H9 (cell line): ENCODE results near the gene ILF3. TPM values are rescaled to one million over a fixed set of nuclear protein-coding genes. Genes with fewer than 3 reads are reported as not detected.
A peak's percentile ranks its signal among the peaks of the same experiment; 100 is the strongest.

Experiments used
- DNase-seq: peaks from one replicate; pipeline ENCODE4 v3.0.0-alpha.2; 2017
- H2AFZ ChIP-seq: one replicate; pipeline ENCODE4 v1.6.1; 2013; ENCODE audit warnings: mild to moderate bottlenecking, low read length, control low read depth, moderate library complexity
- H2AK5ac ChIP-seq: 2 replicates; pipeline ENCODE4 v1.6.1; 2013; ENCODE audit warnings: low read length, control low read depth, mixed read lengths; ENCODE audit not compliant: insufficient read length
- H2BK120ac ChIP-seq: one replicate; pipeline ENCODE4 v1.6.1; 2013; ENCODE audit warnings: low read depth, mild to moderate bottlenecking, low read length, control low read depth, inconsistent platforms; ENCODE audit not compliant: poor library complexity, severe bottlenecking
- H2BK12ac ChIP-seq: 2 replicates; pipeline ENCODE4 v1.6.1; 2013; ENCODE audit warnings: low read length, control low read depth, mixed read lengths, low read depth; ENCODE audit not compliant: insufficient read length
- H2BK15ac ChIP-seq: 2 replicates; pipeline ENCODE4 v1.6.1; 2013; ENCODE audit warnings: low read depth, low read length, control low read depth
- H2BK20ac ChIP-seq: one replicate; pipeline ENCODE4 v1.6.1; 2013; ENCODE audit warnings: low read depth, mild to moderate bottlenecking, low read length, control low read depth, inconsistent platforms; ENCODE audit not compliant: poor library complexity, severe bottlenecking
- H2BK5ac ChIP-seq: 2 replicates; pipeline ENCODE4 v1.6.1; 2013; ENCODE audit warnings: low read length, control low read depth, mixed read lengths; ENCODE audit not compliant: insufficient read length
- H3K14ac ChIP-seq: 2 replicates; pipeline ENCODE4 v1.6.1; 2013; ENCODE audit warnings: low read length, control low read depth; ENCODE audit not compliant: insufficient read depth
- H3K18ac ChIP-seq: 2 replicates; pipeline ENCODE4 v1.6.1; 2013; ENCODE audit warnings: low read depth, mild to moderate bottlenecking, mixed read lengths, low read length, control low read depth; ENCODE audit not compliant: insufficient read length
- H3K23ac ChIP-seq: 2 replicates; pipeline ENCODE4 v1.6.1; 2013; ENCODE audit warnings: low read length, control low read depth, mixed read lengths, low read depth; ENCODE audit not compliant: insufficient read length
- H3K23me2 ChIP-seq: 2 replicates; pipeline ENCODE4 v1.6.1; 2013; ENCODE audit warnings: low read depth, mild to moderate bottlenecking, mixed read lengths, low read length, control low read depth; ENCODE audit not compliant: insufficient read length, poor library complexity, severe bottlenecking
- H3K27ac ChIP-seq: 2 replicates; pipeline ENCODE4 v1.5.1; 2013; ENCODE audit warnings: low read length, control low read depth, mixed read lengths, low read depth; ENCODE audit not compliant: insufficient read length
- H3K27me3 ChIP-seq: 2 replicates; pipeline ENCODE4 v1.6.1; 2013; ENCODE audit warnings: low read length, control low read depth, inconsistent platforms; ENCODE audit not compliant: insufficient read depth
- H3K4ac ChIP-seq: 2 replicates; pipeline ENCODE4 v1.6.1; 2013; ENCODE audit warnings: low read depth, mild to moderate bottlenecking, control low read depth, inconsistent platforms, low read length, moderate library complexity
- H3K4me1 ChIP-seq: 2 replicates; pipeline ENCODE4 v1.6.1; 2013; ENCODE audit warnings: low read length, control low read depth, inconsistent platforms; ENCODE audit not compliant: insufficient read depth
- H3K4me2 ChIP-seq: 2 replicates; pipeline ENCODE4 v1.6.1; 2013; ENCODE audit warnings: low read length, control low read depth, mixed read lengths; ENCODE audit not compliant: insufficient read length, insufficient read depth
- H3K56ac ChIP-seq: 2 replicates; pipeline ENCODE4 v1.6.1; 2013; ENCODE audit warnings: low read depth, mild to moderate bottlenecking, mixed read lengths, low read length, control low read depth; ENCODE audit not compliant: insufficient read length
- H3K79me1 ChIP-seq: 2 replicates; pipeline ENCODE4 v1.6.1; 2013; ENCODE audit warnings: low read depth, mild to moderate bottlenecking, moderate library complexity, low read length, control low read depth, inconsistent platforms; ENCODE audit not compliant: insufficient read depth, poor library complexity, severe bottlenecking
- H3K79me2 ChIP-seq: 2 replicates; pipeline ENCODE4 v1.6.1; 2013; ENCODE audit warnings: low read length, control low read depth, inconsistent platforms; ENCODE audit not compliant: insufficient read depth
- H3K9ac ChIP-seq: 2 replicates; pipeline ENCODE4 v1.6.1; 2013; ENCODE audit warnings: low read length, control low read depth, mixed read lengths; ENCODE audit not compliant: insufficient read length; ENCODE audit errors: extremely low read depth
- H3K9me3 ChIP-seq: one replicate; pipeline ENCODE4 v1.6.1; 2013; ENCODE audit warnings: low read depth, low read length, inconsistent platforms; ENCODE audit not compliant: control insufficient read depth
- H3T11ph ChIP-seq: one replicate; pipeline ENCODE4 v1.6.1; 2013; ENCODE audit warnings: mild to moderate bottlenecking, low read length, control low read depth, inconsistent platforms
- H4K20me1 ChIP-seq: one replicate; pipeline ENCODE4 v1.6.1; 2013; ENCODE audit not compliant: control insufficient read depth, insufficient read length, insufficient read depth
- H4K5ac ChIP-seq: 2 replicates; pipeline ENCODE4 v1.6.1; 2013; ENCODE audit warnings: low read depth, mild to moderate bottlenecking, mixed read lengths, low read length, control low read depth; ENCODE audit not compliant: insufficient read length
- H4K8ac ChIP-seq: replicated peaks from 2 replicates; pipeline ENCODE4 v1.6.1; 2013; ENCODE audit warnings: low read length, control low read depth, mixed read lengths, low read depth; ENCODE audit not compliant: insufficient read length
- H4K91ac ChIP-seq: 2 replicates; pipeline ENCODE4 v1.6.1; 2013; ENCODE audit warnings: low read depth, mild to moderate bottlenecking, moderate library complexity, mixed read lengths, low read length, control low read depth; ENCODE audit not compliant: insufficient read length
- H3K27ac Mint-ChIP-seq, 3 experiments: 2 replicates in 2 of 3; 3 replicates in 1 of 3; pipeline ENCODE4 v1.8.0; 2020 to 2021; ENCODE audit warnings: mixed read lengths in 3 of 3, mild to moderate bottlenecking in 1 of 3, moderate library complexity in 1 of 3
- H3K27me3 Mint-ChIP-seq: 2 replicates; pipeline ENCODE4 v1.8.0; 2021; ENCODE audit warnings: low read depth, mild to moderate bottlenecking, moderate library complexity, mixed read lengths
- H3K36me3 Mint-ChIP-seq, 3 experiments: 2 replicates in 2 of 3; 3 replicates in 1 of 3; pipeline ENCODE4 v1.8.0; 2020 to 2021; ENCODE audit warnings: low read depth in 3 of 3, mixed read lengths in 3 of 3; ENCODE audit not compliant: insufficient read depth in 1 of 3
- H3K4me1 Mint-ChIP-seq, 2 experiments: 2 replicates each; pipeline ENCODE4 v1.8.0; 2020; ENCODE audit warnings: mixed read lengths in 2 of 2
- H3K4me3 Mint-ChIP-seq, 2 experiments: 2 replicates in 1 of 2; 3 replicates in 1 of 2; pipeline ENCODE4 v1.8.0; 2020 to 2021; ENCODE audit warnings: mild to moderate bottlenecking in 2 of 2, mixed read lengths in 2 of 2, moderate library complexity in 1 of 2
- H3K9me3 Mint-ChIP-seq, 2 experiments: 2 replicates in 1 of 2; 3 replicates in 1 of 2; pipeline ENCODE4 v1.8.0; 2020; ENCODE audit warnings: mild to moderate bottlenecking in 2 of 2, mixed read lengths in 2 of 2, moderate library complexity in 1 of 2
- WGBS: extraction: QIAGEN DNeasy Blood & Tissue Kit; methylation state at CpG from one replicate; pipeline ENCODE4 v1.1.7; 2013; ENCODE audit warnings: missing lambda C conversion rate, low lambda C conversion rate, mixed read lengths; ENCODE audit not compliant: insufficient read length; ENCODE audit errors: extremely low coverage; 5-methylcytosine and 5-hydroxymethylcytosine counted together
- total RNA-seq: library from RNA; stranded (reverse); gene quantifications from 2 replicates; pipeline ENCODE4 v1.2.1, GENCODE V29; 2021
- TF ChIP-seq, protein P1 (sequence below): fragments of 200-600 bp; sonication (generic); conservative IDR thresholded peaks from 3 replicates; pipeline ENCODE4 v1.8.0; 2021; ENCODE audit warnings: antibody characterized with exemption, mild to moderate bottlenecking

ILF3 gene
- total RNA-seq, 1 experiment from 2014 or later: 841 TPM

DNA sequence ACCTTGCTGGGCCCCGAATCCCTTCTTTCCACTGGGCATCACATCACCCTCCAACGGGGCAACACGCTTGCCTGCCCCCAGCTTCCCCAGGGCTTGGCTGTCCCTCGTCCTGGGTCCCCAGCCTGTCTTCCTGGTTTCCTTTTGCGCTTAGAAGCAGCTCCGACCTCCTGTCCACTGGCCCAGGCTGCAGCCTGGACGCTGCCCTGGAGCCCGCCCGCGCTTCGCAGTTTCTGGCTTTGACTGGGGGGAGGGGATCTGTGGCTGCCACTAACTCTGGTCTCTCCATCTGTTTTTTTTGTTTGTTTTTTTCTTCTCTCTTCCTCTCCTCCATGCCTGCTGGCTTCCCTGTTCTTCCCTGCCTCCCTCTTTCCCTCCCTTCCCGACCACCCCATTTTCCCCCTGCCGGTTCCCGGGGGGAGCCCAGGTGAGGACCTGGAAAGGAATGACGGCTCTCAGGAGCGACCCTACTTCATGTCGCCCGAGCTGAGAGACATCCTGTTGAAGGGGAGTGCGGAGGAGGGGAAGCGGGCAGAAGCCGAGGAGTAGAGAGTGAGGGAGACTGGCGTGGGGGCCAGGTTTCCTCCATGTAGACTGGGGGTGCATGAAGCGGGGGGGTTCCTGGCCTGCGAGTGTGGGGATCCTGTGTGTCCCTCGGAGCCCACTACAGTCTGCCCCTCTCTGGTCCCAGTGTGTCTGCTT, 11.5 kb upstream of the ILF3 start:
- H3K56ac ChIP-seq: no peak overlapping the region
- no peaks in the 10 kb centered on the region for H3K27me3 ChIP-seq
- no peak overlapping the region for H3K23ac ChIP-seq
- no peaks in the 10 kb centered on the region for H4K20me1 ChIP-seq
- H3K4me2 ChIP-seq: no peak overlapping the region
- no peaks in the 10 kb centered on the region for H3K79me1 ChIP-seq
- no peak overlapping the region for H3K18ac ChIP-seq
- H4K8ac ChIP-seq: no peak overlapping the region
- no peak overlapping the region for H3T11ph ChIP-seq
- Mint-ChIP-seq H3K36me3 (peaks cover 19 to 58% (median 49%) of the 10 kb centered on the region in 3 experiments; a peak in 6 of 7 replicates), H3K4me1 (peaks cover 27 to 33% of the 10 kb centered on the region in 2 experiments), H3K27me3 (no peaks in the 10 kb centered on the region), H3K9me3 (no peaks in the 10 kb centered on the region), H3K27ac (peak overlapping the region; percentile 75 to 96 (median 90)), H3K4me3 (peak overlapping the region in 1 of 2 experiments; percentile 61; a peak in 3 of 5 replicates)
- no peaks in the 10 kb centered on the region for H3K23me2 ChIP-seq
- no peak overlapping the region for H4K91ac ChIP-seq
- H3K9me3 ChIP-seq: no peaks in the 10 kb centered on the region
- H2AFZ ChIP-seq: no peak overlapping the region
- peaks cover 3% of the 10 kb centered on the region; the same call in 1 of the 2 replicates for H3K4me1 ChIP-seq
- H2BK12ac ChIP-seq: no peak overlapping the region
- no peak overlapping the region for H2BK20ac ChIP-seq
- peak overlapping the region; percentile 26 for H2BK5ac ChIP-seq
- no peak overlapping the region for H2BK120ac ChIP-seq
- WGBS: no CpG with 5 or more reads among the region's 25 CpGs
- no peak overlapping the region for H3K27ac ChIP-seq
- H2AK5ac ChIP-seq: no peak overlapping the region
- no peak overlapping the region for H2BK15ac ChIP-seq
- peak overlapping the region; percentile 37 for H4K5ac ChIP-seq
- DNase-seq: no peak
- TF ChIP-seq, protein P1, sequence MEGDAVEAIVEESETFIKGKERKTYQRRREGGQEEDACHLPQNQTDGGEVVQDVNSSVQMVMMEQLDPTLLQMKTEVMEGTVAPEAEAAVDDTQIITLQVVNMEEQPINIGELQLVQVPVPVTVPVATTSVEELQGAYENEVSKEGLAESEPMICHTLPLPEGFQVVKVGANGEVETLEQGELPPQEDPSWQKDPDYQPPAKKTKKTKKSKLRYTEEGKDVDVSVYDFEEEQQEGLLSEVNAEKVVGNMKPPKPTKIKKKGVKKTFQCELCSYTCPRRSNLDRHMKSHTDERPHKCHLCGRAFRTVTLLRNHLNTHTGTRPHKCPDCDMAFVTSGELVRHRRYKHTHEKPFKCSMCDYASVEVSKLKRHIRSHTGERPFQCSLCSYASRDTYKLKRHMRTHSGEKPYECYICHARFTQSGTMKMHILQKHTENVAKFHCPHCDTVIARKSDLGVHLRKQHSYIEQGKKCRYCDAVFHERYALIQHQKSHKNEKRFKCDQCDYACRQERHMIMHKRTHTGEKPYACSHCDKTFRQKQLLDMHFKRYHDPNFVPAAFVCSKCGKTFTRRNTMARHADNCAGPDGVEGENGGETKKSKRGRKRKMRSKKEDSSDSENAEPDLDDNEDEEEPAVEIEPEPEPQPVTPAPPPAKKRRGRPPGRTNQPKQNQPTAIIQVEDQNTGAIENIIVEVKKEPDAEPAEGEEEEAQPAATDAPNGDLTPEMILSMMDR: no peak
- H3K9ac ChIP-seq: peak overlapping the region; percentile 43
- H3K79me2 ChIP-seq: no peaks in the 10 kb centered on the region
- H3K4ac ChIP-seq: no peak overlapping the region
- H3K14ac ChIP-seq: no peak overlapping the region; the same call in 1 of the 2 replicates
